Measurements from ENCODE around the gene OR6S1. TPM values are rescaled to one million over a fixed set of nuclear protein-coding genes. Genes with fewer than 3 reads are reported as not detected.

Gene OR6S1
- total RNA-seq, 2 donors from 2014 or later, result not detected

- ATAC-seq (ENCODE audit: insufficient number of reproducible peaks, low FRiP score, low read depth) (no peak), DNase-seq (ENCODE audit: low spot score) (no peak)
- Histone ChIP-seq H3K27ac (no peak overlapping the region), H3K9me3 (no peaks in the 10 kb centered on the region), H3K36me3 (no peaks in the 10 kb centered on the region), H3K4me1 (ENCODE audit: control insufficient read depth in 1 of 2, low read depth in 2 of 2) (peaks cover 6 to 11% of the 10 kb centered on the region in 2 donors), H3K27me3 (replicated peaks; ENCODE audit: insufficient read depth) (no peaks in the 10 kb centered on the region), H3K4me3 (no peak overlapping the region)
- no peak for TF ChIP-seq CTCF (IDR thresholded peaks at IDR 0.05)
Observed at GRCh38 chr14:20679907-20680306, 38.4 kb upstream of the OR6S1 start.

- no peak overlapping the region for H3K27ac ChIP-seq
- TF ChIP-seq CTCF (IDR thresholded peaks at IDR 0.05), result no peak
- DNase-seq (ENCODE audit: low spot score) (no peak), ATAC-seq (ENCODE audit: insufficient number of reproducible peaks, low FRiP score, low read depth) (no peak)
- H3K4me3 ChIP-seq, result no peak overlapping the region
- H3K27me3 ChIP-seq (replicated peaks; ENCODE audit: insufficient read depth), result no peaks in the 10 kb centered on the region
- no peaks in the 10 kb centered on the region for H3K9me3 ChIP-seq
- H3K4me1 ChIP-seq (ENCODE audit: control insufficient read depth in 1 of 2, low read depth in 2 of 2), result peaks cover 6 to 9% of the 10 kb centered on the region in 2 donors
- no peaks in the 10 kb centered on the region for H3K36me3 ChIP-seq
Observed at GRCh38 chr14:20676072-20676471, 34.6 kb upstream of the OR6S1 start.

- no peak overlapping the region for H3K27ac ChIP-seq
- DNase-seq (ENCODE audit: low spot score) (no peak), ATAC-seq (ENCODE audit: insufficient number of reproducible peaks, low FRiP score, low read depth) (no peak)
- H3K27me3 ChIP-seq (replicated peaks; ENCODE audit: insufficient read depth), result no peaks in the 10 kb centered on the region
- no peak for TF ChIP-seq CTCF (IDR thresholded peaks at IDR 0.05)
- H3K4me1 ChIP-seq (ENCODE audit: control insufficient read depth in 1 of 2, low read depth in 2 of 2), result peaks cover 3 to 5% of the 10 kb centered on the region in 2 donors
- no peaks in the 10 kb centered on the region for H3K36me3 ChIP-seq
- no peaks in the 10 kb centered on the region for H3K9me3 ChIP-seq
- no peak overlapping the region for H3K4me3 ChIP-seq
Observed at GRCh38 chr14:20675669-20676068, 34.2 kb upstream of the OR6S1 start.

- Histone ChIP-seq H3K27ac (no peak overlapping the region), H3K36me3 (no peaks in the 10 kb centered on the region), H3K4me1 (ENCODE audit: control insufficient read depth in 1 of 2, low read depth in 2 of 2) (no peaks in the 10 kb centered on the region), H3K9me3 (no peaks in the 10 kb centered on the region), H3K4me3 (no peak overlapping the region), H3K27me3 (replicated peaks; ENCODE audit: insufficient read depth) (no peaks in the 10 kb centered on the region)
- DNase-seq (ENCODE audit: low spot score) (no peak), ATAC-seq (ENCODE audit: insufficient number of reproducible peaks, low FRiP score, low read depth) (no peak)
- TF ChIP-seq CTCF (IDR thresholded peaks at IDR 0.05), result no peak
Observed at GRCh38 chr14:20671597-20672283, 30.2 kb upstream of the OR6S1 start.

- Histone ChIP-seq H3K27ac (no peak overlapping the region), H3K9me3 (no peaks in the 10 kb centered on the region), H3K27me3 (replicated peaks; ENCODE audit: insufficient read depth) (no peaks in the 10 kb centered on the region), H3K4me3 (no peak overlapping the region), H3K4me1 (ENCODE audit: control insufficient read depth in 1 of 2, low read depth in 2 of 2) (peaks cover 0 to under 1% of the 10 kb centered on the region in 2 donors), H3K36me3 (no peaks in the 10 kb centered on the region)
- DNase-seq (ENCODE audit: low spot score) (no peak), ATAC-seq (ENCODE audit: insufficient number of reproducible peaks, low FRiP score, low read depth) (no peak)
- TF ChIP-seq CTCF (IDR thresholded peaks at IDR 0.05), result no peak
Observed at GRCh38 chr14:20668969-20669368, 27.5 kb upstream of the OR6S1 start.

All from thoracic aorta (tissue), 2 donors.